ENCODE measurements around the gene TTLL4. TPM values are rescaled to one million over a fixed set of nuclear protein-coding genes. Genes with fewer than 3 reads are reported as not detected.
A peak's percentile ranks its signal among the peaks of the same experiment; 100 is the strongest.
"Not testable (repeated sequence)": the region's sequence is repeated elsewhere in the genome, so short reads cannot be mapped to it uniquely, and the experiment has no call there.

The TTLL4 gene
- total RNA-seq, 5 donors from 2014 or later (not counting 1 experiment from before 2014, with no cell fraction given): 16.9 to 29.6 (median 24.4) TPM

GRCh38 chr2:218671654-218672566, 38.7 kb upstream of the TTLL4 start, which contains the start of the genes RNF25 and STK36:
TSS of gene RNF25 (minus strand) at chr2:218672002. CDS start at chr2:218671970, 32 bp downstream.
TSS of gene STK36 (plus strand) at chr2:218672086. CDS start at chr2:218672830, 744 bp downstream.
- Mint-ChIP-seq H3K4me1 (peaks cover 23 to 31% (median 27%) of the 10 kb centered on the region in 3 donors), H3K4me3 (peak within 1 kb of the TSS; percentile 97 to 100 (median 99)), H3K27me3 (no peaks in the 10 kb centered on the region), H3K36me3 (peaks cover 17% of the 10 kb centered on the region), H3K9me3 (no peaks in the 10 kb centered on the region), H3K27ac (peak within 1 kb of the TSS; percentile 96 to 98)
- peak; percentile 57 to 87 (median 77) for DNase-seq
- WGBS (ENCODE audit: insufficient coverage): 1% methylated on average over 46 of the region's 49 CpGs
- ChIA-PET CTCF (interaction anchor here (0.7 to 2.5 kb wide), 7 partner anchors 12 to 414 kb away, joined by 3 to 16 read pairs (median 3); partner anchors contain the start of genes BCS1L (in 1 of the 2), TTLL4 (in 1 of the 2) and ZNF142 (in 1 of the 2)), POLR2A (interaction anchor here (0.5 to 1.5 kb wide), 4 partner anchors 12 to 410 kb away, joined by 3 to 10 read pairs (median 3); partner anchors contain the start of genes BCS1L (in 1 of the 2) and ZNF142 (in 1 of the 2))
- H3K4me1 ChIP-seq (ENCODE audit: control insufficient read depth in 1 of 2, extremely low read depth in 1 of 2, insufficient read depth in 2 of 2, low read length in 2 of 2): peaks cover 5 to 17% of the 10 kb centered on the region in 2 experiments
- H3K4me3 ChIP-seq (ENCODE audit: control insufficient read depth in 1 of 2, extremely low read depth in 1 of 2, low read length in 1 of 2): peak within 1 kb of the TSS; percentile 86 to 93
- H3K9me3 ChIP-seq: no peaks in the 10 kb centered on the region
- H3K36me3 ChIP-seq (ENCODE audit: control insufficient read depth in 2 of 2, extremely low read depth in 1 of 2, insufficient read depth in 1 of 2, low read length in 1 of 2): peaks cover 0 to 24% of the 10 kb centered on the region in 2 donors
- peak within 1 kb of the TSS; percentile 67 for H3K27ac ChIP-seq (ENCODE audit: low read length)
- ATAC-seq (replicated peaks in 1 of 4): peak; percentile 94 to 97 (median 96)
- no peaks in the 10 kb centered on the region for H3K27me3 ChIP-seq (replicated peaks in 1 of 2; ENCODE audit: control insufficient read depth in 2 of 2, extremely low read depth in 1 of 2, insufficient read depth in 2 of 2, low read length in 1 of 2)

GRCh38 chr2:218679119-218679518, 31.5 kb upstream of the TTLL4 start:
- Mint-ChIP-seq H3K36me3 (peaks cover 22% of the 10 kb centered on the region), H3K9me3 (no peaks in the 10 kb centered on the region), H3K4me1 (no peaks in the 10 kb centered on the region), H3K27me3 (no peaks in the 10 kb centered on the region), H3K27ac (no peak overlapping the region), H3K4me3 (no peak overlapping the region)
- ChIA-PET POLR2A (interaction anchor here in 1 of 2 donors (0.5 kb wide), 1 partner anchor 29 kb away, joined by 3 read pairs; no protein-coding TSS in a partner anchor), CTCF (no interaction called here)
- WGBS (ENCODE audit: insufficient coverage): 93% methylated on average over 4 of the region's 4 CpGs
- Histone ChIP-seq H3K9me3 (no peaks in the 10 kb centered on the region), H3K4me1 (ENCODE audit: control insufficient read depth in 1 of 2, extremely low read depth in 1 of 2, insufficient read depth in 2 of 2, low read length in 2 of 2) (no peaks in the 10 kb centered on the region), H3K27ac (ENCODE audit: low read length) (no peak overlapping the region), H3K36me3 (ENCODE audit: control insufficient read depth in 2 of 2, extremely low read depth in 1 of 2, insufficient read depth in 1 of 2, low read length in 1 of 2) (peaks cover 0 to 10% of the 10 kb centered on the region in 2 donors), H3K27me3 (replicated peaks in 1 of 2; ENCODE audit: control insufficient read depth in 2 of 2, extremely low read depth in 1 of 2, insufficient read depth in 2 of 2, low read length in 1 of 2) (no peaks in the 10 kb centered on the region), H3K4me3 (ENCODE audit: control insufficient read depth in 1 of 2, extremely low read depth in 1 of 2, low read length in 1 of 2) (no peak overlapping the region)
- ATAC-seq (replicated peaks in 1 of 4) (no peak), DNase-seq (no peak)

GRCh38 chr2:218680061-218680460, 30.6 kb upstream of the TTLL4 start:
- no peaks in the 10 kb centered on the region for H3K9me3 ChIP-seq
- H3K36me3 Mint-ChIP-seq: peaks cover 29% of the 10 kb centered on the region
- no peak for ATAC-seq (replicated peaks in 1 of 4)
- H3K9me3 Mint-ChIP-seq: no peaks in the 10 kb centered on the region
- H3K36me3 ChIP-seq (ENCODE audit: control insufficient read depth in 2 of 2, extremely low read depth in 1 of 2, insufficient read depth in 1 of 2, low read length in 1 of 2): peaks cover 0 to 10% of the 10 kb centered on the region in 2 donors
- no peak overlapping the region for H3K27ac Mint-ChIP-seq
- no peaks in the 10 kb centered on the region for H3K4me1 ChIP-seq (ENCODE audit: control insufficient read depth in 1 of 2, extremely low read depth in 1 of 2, insufficient read depth in 2 of 2, low read length in 2 of 2)
- no peak for DNase-seq
- WGBS (ENCODE audit: insufficient coverage): 80% methylated on average over 1 of the region's 3 CpGs
- H3K27me3 Mint-ChIP-seq: no peaks in the 10 kb centered on the region
- POLR2A ChIA-PET: no interaction called here
- no peak overlapping the region for H3K4me3 ChIP-seq (ENCODE audit: control insufficient read depth in 1 of 2, extremely low read depth in 1 of 2, low read length in 1 of 2)
- no peak overlapping the region for H3K4me3 Mint-ChIP-seq
- no peaks in the 10 kb centered on the region for H3K4me1 Mint-ChIP-seq
- no peaks in the 10 kb centered on the region for H3K27me3 ChIP-seq (replicated peaks in 1 of 2; ENCODE audit: control insufficient read depth in 2 of 2, extremely low read depth in 1 of 2, insufficient read depth in 2 of 2, low read length in 1 of 2)
- CTCF ChIA-PET: interaction anchor here in 1 of 2 donors (0.6 kb wide), 1 partner anchor 37 kb away, joined by 3 read pairs; no protein-coding TSS in a partner anchor
- no peak overlapping the region for H3K27ac ChIP-seq (ENCODE audit: low read length)

- not testable (repeated sequence) for H3K27me3 ChIP-seq (replicated peaks in 1 of 2; ENCODE audit: control insufficient read depth in 2 of 2, extremely low read depth in 1 of 2, insufficient read depth in 2 of 2, low read length in 1 of 2); H3K9me3 ChIP-seq; H3K4me3 Mint-ChIP-seq; H3K27ac ChIP-seq (ENCODE audit: low read length); H3K4me3 ChIP-seq (ENCODE audit: control insufficient read depth in 1 of 2, extremely low read depth in 1 of 2, low read length in 1 of 2); H3K27me3 Mint-ChIP-seq; H3K9me3 Mint-ChIP-seq; H3K4me1 ChIP-seq (ENCODE audit: control insufficient read depth in 1 of 2, extremely low read depth in 1 of 2, insufficient read depth in 2 of 2, low read length in 2 of 2); H3K27ac Mint-ChIP-seq; H3K4me1 Mint-ChIP-seq
- peaks cover 42% of the 10 kb centered on the region for H3K36me3 Mint-ChIP-seq
- H3K36me3 ChIP-seq (ENCODE audit: control insufficient read depth in 2 of 2, extremely low read depth in 1 of 2, insufficient read depth in 1 of 2, low read length in 1 of 2): peaks cover 2 to 12% of the 10 kb centered on the region in 2 donors
- WGBS (ENCODE audit: insufficient coverage): no CpG with 5 or more reads among the region's 5 CpGs
- DNase-seq: peak in 16 of 35 experiments; percentile 4 to 57 (median 21)
- ATAC-seq (replicated peaks in 1 of 4): peak; percentile 60 to 82 (median 74)
- ChIA-PET CTCF (interaction anchor here (0.5 to 2.0 kb wide), 11 partner anchors 9 to 414 kb away, joined by 3 to 10 read pairs (median 5); partner anchors contain the start of genes BCS1L (in 2 of the 2), ZNF142 (in 2 of the 2), STK36 (in 1 of the 2) and TTLL4 (in 1 of the 2)), POLR2A (interaction anchor here (0.5 to 1.6 kb wide), 2 partner anchors 11 to 21 kb away, joined by 4 to 5 read pairs; no protein-coding TSS in a partner anchor)
Observed at GRCh38 chr2:218687400-218688060, 23.1 kb upstream of the TTLL4 start.

GRCh38 chr2:218691234-218691633, 19.4 kb upstream of the TTLL4 start:
- no peak overlapping the region for H3K4me3 ChIP-seq (ENCODE audit: control insufficient read depth in 1 of 2, extremely low read depth in 1 of 2, low read length in 1 of 2)
- ATAC-seq (replicated peaks in 1 of 4) (no peak), DNase-seq (no peak)
- H3K4me3 Mint-ChIP-seq: no peak overlapping the region
- peaks cover 0 to 3% (median 2%) of the 10 kb centered on the region in 3 donors for H3K4me1 Mint-ChIP-seq
- no peak overlapping the region for H3K27ac Mint-ChIP-seq
- H3K36me3 Mint-ChIP-seq: peaks cover 49% of the 10 kb centered on the region
- peaks cover 2 to 12% of the 10 kb centered on the region in 2 donors for H3K36me3 ChIP-seq (ENCODE audit: control insufficient read depth in 2 of 2, extremely low read depth in 1 of 2, insufficient read depth in 1 of 2, low read length in 1 of 2)
- no peaks in the 10 kb centered on the region for H3K4me1 ChIP-seq (ENCODE audit: control insufficient read depth in 1 of 2, extremely low read depth in 1 of 2, insufficient read depth in 2 of 2, low read length in 2 of 2)
- no peaks in the 10 kb centered on the region for H3K9me3 Mint-ChIP-seq
- H3K27me3 ChIP-seq (replicated peaks in 1 of 2; ENCODE audit: control insufficient read depth in 2 of 2, extremely low read depth in 1 of 2, insufficient read depth in 2 of 2, low read length in 1 of 2): no peaks in the 10 kb centered on the region
- no peaks in the 10 kb centered on the region for H3K9me3 ChIP-seq
- ChIA-PET CTCF (no interaction called here), POLR2A (no interaction called here)
- no peaks in the 10 kb centered on the region for H3K27me3 Mint-ChIP-seq
- no peak overlapping the region for H3K27ac ChIP-seq (ENCODE audit: low read length)
